ENCODE measurements around the gene TBC1D1.

DNA sequence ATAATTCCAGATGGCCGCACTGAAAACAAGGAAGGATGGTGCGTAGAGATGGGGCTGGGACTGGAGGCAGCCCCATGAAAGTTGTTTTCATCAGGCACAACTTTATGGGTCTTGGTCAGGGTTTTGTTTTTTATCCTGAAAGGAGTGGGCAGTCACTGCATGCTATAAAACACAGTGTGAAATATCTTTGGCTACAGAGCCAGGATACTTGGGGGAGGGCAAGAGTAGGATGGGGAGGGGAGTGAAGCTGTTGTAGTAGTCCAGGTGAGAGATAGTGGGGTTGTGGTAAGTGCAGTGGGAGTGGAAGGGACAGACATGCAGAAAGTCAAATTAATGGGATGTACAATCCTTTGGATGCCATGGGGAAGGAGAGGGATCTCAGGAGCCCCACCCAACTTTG is 125.8 kb downstream of the TBC1D1 start:
- TF ChIP-seq, protein P1, sequence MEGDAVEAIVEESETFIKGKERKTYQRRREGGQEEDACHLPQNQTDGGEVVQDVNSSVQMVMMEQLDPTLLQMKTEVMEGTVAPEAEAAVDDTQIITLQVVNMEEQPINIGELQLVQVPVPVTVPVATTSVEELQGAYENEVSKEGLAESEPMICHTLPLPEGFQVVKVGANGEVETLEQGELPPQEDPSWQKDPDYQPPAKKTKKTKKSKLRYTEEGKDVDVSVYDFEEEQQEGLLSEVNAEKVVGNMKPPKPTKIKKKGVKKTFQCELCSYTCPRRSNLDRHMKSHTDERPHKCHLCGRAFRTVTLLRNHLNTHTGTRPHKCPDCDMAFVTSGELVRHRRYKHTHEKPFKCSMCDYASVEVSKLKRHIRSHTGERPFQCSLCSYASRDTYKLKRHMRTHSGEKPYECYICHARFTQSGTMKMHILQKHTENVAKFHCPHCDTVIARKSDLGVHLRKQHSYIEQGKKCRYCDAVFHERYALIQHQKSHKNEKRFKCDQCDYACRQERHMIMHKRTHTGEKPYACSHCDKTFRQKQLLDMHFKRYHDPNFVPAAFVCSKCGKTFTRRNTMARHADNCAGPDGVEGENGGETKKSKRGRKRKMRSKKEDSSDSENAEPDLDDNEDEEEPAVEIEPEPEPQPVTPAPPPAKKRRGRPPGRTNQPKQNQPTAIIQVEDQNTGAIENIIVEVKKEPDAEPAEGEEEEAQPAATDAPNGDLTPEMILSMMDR (IDR thresholded peaks at IDR 0.05), result no peak
- TF ChIP-seq POLR2A (IDR thresholded peaks at IDR 0.05) (no peak), POLR2AphosphoS5 (IDR thresholded peaks at IDR 0.05) (no peak)

All from transverse colon (tissue), 4 donors.